ENCODE measurements around the gene DEFB124.

DEFB124 gene

DNA sequence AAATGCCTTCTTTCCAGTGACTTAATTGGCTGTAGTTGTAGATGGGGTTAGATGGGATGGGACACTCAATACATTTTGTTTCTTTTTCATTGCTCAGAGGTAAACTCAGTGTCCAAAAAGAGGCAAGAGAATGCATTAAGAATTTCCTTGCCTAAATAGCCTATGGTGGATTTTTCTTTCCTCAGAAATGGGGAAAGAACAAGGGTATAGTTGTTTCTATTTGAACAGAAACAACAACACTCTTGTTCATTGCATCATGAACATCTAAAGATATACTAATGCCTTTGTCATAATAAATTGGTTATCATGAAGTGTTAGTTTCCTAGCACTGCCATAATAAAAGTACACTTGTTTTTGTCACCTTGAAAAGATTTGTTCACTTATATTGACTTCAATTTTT, 49.1 kb downstream of the DEFB124 start:
- DNase-seq (ENCODE audit: low spot score): no peak

DNA sequence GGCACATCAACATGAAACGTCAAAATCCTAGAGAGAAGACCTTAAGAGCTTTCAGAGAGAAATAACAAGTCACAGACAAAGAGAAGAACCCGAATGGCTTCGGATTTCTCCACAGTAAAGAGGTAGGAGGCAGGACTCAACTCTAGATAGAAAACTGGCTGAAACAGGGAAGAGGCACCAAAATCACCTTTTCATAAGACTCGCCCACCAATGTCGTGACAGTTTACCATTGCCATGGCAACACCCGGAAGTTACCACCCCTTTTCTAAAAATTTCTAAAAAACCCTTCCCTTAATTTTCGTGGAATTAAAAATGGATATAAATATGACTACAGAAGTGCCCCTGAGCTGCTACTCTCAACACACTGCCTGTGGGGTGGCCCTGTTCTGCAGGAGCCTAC, 56.6 kb downstream of the DEFB124 start:
- no peak for DNase-seq (ENCODE audit: low spot score)

DNA sequence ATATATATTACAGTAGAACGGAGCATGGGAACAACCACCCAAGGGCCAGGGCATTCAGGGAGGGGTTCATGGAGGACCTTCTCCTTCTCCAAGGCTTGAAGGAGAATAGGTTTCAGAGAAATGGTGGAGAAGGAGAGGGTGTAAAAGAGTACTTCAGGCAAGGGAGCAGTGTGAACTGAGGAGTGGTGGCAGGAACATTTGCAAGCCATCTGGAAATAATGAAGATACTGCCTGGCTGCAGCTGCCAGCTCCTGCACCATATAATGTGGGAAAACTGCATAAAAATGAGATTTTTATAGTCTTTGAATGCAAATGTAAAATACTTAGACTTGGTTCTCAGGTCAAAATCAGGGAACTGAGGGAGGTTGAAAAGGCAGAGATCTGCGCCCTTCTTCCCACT, 59.3 kb downstream of the DEFB124 start:
- DNase-seq (ENCODE audit: low spot score): no peak
